Upper lobe of left lung (tissue), 4 donors: Measurements from ENCODE around the gene DMAP1.
A peak's percentile ranks its signal among the peaks of the same experiment; 100 is the strongest.

ENCODE experiments used
- CTCF ChIP-seq, 6 experiments: fragments of 450-650 bp in 4 of 6; fragments of 200-600 bp in 2 of 6; sonication (generic) in 2 of 6; IDR thresholded peaks; one replicate each; pipeline ENCODE4 v1.5.1; 2016 to 2019; ENCODE audit warnings: antibody characterized with exemption in 6 of 6
- POLR2A ChIP-seq, 4 donors: fragments of 450-650 bp; IDR thresholded peaks; one replicate each; pipeline ENCODE4 v1.5.1; 2016 to 2017; ENCODE audit warnings: antibody characterized with exemption in 4 of 4, mild to moderate bottlenecking in 2 of 4
- POLR2AphosphoS5 ChIP-seq, 2 donors: sonication (generic); formaldehyde crosslinking; IDR thresholded peaks; one replicate each; pipeline ENCODE4 v1.5.1; 2017; ENCODE audit warnings: antibody characterized with exemption in 2 of 2

DNA sequence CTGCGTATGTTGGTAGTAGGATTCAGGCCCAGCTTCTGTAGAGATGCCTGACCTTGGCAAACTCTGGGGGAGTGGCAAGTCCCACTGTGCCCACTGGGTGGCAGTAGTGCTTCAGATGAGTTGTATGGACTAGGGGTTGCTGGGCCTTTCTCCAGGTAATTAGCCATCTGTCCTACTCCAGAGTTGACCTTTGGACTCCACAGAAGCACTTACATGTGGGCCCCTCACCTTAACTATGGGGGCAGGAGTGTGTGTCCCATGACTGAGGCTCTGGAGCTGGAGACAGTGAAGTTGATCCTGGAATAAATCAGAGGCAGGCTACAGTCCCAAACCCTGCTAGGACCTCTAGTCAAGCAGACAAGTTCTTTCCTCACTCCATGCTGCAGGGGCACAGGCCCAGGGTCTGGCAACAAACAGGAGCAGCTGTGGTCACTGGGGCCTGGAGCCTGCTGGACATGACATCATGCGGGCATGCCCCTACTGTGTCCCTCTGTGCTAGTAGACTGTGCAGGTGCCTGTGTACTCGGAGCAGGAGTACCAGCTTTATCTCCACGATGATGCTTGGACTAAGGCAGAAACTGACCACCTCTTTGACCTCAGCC is 4.6 kb downstream of the DMAP1 start:
- peak; percentile 75 to 89 (median 86) for TF ChIP-seq CTCF (IDR thresholded peaks at IDR 0.05)
- TF ChIP-seq POLR2A (IDR thresholded peaks at IDR 0.05), result no peak
- TF ChIP-seq POLR2AphosphoS5 (IDR thresholded peaks at IDR 0.05), result no peak
